22Rv1 (cell line): ENCODE data around the gene DMKN.

Source experiments
- ZFX ChIP-seq: fragments of 450-650 bp; IDR thresholded peaks from 2 replicates; pipeline ENCODE4 v1.6.1; 2017; ENCODE audit warnings: antibody characterized with exemption, borderline replicate concordance
- TF ChIP-seq, protein P1 (sequence below): fragments of 450-650 bp; IDR thresholded peaks from 2 replicates; pipeline ENCODE4 v1.5.1; 2017; ENCODE audit warnings: mild to moderate bottlenecking

DNA sequence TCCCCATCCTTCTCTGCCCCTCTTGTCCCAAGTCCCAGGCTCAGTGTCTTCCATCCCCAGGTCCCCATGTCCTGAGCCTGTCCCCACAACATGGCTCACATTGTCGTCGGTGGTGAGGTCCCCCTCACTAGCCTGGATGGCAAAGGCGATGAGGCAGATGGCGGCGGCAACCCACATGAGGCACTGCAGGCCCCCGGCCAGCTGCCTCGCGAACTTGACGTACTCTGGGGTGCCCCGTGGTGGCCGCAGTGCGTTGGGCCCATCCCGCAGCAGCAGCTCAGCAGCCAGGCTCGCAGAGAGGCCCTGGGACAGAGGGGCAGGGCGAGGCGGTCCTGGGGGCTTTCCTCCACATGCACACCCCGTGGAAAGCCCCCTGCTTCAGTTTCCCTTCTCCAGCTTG is 48.9 kb upstream of the DMKN start:
- TF ChIP-seq, protein P1, sequence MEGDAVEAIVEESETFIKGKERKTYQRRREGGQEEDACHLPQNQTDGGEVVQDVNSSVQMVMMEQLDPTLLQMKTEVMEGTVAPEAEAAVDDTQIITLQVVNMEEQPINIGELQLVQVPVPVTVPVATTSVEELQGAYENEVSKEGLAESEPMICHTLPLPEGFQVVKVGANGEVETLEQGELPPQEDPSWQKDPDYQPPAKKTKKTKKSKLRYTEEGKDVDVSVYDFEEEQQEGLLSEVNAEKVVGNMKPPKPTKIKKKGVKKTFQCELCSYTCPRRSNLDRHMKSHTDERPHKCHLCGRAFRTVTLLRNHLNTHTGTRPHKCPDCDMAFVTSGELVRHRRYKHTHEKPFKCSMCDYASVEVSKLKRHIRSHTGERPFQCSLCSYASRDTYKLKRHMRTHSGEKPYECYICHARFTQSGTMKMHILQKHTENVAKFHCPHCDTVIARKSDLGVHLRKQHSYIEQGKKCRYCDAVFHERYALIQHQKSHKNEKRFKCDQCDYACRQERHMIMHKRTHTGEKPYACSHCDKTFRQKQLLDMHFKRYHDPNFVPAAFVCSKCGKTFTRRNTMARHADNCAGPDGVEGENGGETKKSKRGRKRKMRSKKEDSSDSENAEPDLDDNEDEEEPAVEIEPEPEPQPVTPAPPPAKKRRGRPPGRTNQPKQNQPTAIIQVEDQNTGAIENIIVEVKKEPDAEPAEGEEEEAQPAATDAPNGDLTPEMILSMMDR: no peak
- no peak for TF ChIP-seq ZFX
